ENCODE measurements around the gene ARL5C.
"Not testable (repeated sequence)": the region's sequence is repeated elsewhere in the genome, so short reads cannot be mapped to it uniquely, and the experiment has no call there.

ARL5C gene

GRCh38 chr17:39139161-39139511 lies 26.8 kb downstream of the ARL5C start:
- DNase-seq, result no peak

DNA sequence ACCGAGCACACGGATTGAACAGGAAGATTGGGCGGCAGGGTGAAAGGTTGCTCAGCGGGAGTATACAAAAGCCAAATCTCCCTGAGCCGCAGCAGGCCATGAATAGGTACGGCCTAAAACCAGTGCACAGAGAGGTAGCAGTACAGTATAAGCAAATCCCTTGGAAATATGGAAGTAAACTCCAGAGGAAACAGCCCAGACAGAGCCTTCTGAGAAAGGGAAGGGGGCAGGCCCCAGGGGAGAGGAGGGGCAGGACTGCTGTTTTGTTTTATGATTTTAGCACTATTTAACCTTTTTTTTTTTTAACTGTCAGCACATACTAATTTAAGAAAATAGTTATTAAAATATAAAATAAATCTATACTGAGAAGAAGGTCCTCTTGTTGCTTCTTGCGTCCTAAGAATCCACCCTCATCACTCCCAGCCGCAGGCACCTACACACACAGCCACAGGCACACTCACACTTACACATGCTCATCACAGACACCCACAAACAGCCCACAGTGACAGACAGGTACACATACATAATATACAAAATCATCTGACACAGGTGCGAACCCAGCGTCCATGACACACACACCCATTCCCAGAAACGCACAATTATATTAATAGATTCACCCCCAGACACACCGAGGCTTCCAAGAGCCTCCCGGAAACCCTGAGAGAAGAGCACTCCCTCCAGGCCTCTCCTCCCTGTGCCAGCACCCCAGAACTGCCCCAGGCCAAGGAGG lies 27.4 kb downstream of the ARL5C start:
- DNase-seq, result no peak

DNA sequence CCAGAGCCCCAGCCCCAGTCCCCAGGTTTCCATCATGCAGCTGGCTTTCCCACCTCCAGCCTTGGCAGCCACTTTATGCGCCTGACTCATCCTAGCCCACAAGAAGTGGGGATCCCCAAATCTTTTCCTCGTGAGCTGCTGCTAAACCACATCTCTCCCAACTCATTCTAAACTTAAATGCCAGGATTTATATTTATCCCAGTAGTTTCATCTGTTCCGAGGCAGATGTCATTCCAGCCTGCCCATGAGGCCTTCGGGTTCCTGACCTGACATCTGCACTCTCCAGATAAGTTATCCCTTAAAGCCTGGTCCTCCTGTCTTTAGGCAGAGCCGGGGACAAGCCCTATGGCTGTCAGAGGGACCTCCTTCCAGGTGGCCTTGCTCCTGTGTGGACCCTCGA lies 31.1 kb downstream of the ARL5C start:
- DNase-seq, result no peak

GRCh38 chr17:39132192-39132610 lies 33.8 kb downstream of the ARL5C start:
- no peak for DNase-seq

DNA sequence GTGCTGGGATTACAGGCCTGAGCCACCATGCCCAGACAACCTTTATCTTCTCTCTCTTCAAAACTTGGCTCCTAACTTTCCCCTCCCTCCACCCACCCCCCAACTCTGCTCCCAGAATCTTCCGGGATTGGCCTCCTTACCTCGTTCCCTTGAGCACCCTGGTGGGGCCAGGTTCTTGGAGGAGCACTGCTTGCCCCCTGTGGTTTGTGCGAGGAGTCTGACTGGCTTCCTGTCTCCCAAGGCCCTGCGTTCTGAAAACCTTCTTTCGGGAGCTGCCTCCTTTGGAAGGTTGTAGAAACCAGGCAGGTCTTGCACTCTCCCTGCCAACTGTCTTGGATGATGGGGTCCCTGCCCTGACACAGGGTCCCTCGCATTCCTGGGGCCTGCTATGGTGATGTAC lies 34.3 kb downstream of the ARL5C start:
- no peak for DNase-seq

DNA sequence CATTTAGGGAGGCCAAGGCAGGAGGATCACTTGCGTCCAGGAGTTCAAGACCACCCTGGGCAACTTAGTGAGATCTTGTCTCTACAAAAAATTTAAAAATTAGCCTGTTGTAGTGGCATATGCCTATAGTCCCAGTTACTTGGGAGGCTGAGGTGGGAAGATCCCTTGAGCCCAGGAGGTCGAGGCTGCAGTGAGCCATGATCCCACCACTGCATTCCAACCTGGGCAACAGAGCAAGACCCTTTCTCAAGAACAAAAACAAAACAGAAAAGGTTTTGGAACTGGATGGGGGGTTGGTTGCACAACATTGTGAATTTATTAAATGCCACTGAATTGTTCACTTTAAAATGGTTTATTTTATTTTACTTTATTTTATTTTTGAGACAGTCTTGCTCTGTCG lies 35.8 kb downstream of the ARL5C start:
- DNase-seq, result no peak

- DNase-seq, result not testable (repeated sequence)
These were observed 36.4 kb downstream of the ARL5C start for GRCh38 chr17:39129544-39129943.

DNA sequence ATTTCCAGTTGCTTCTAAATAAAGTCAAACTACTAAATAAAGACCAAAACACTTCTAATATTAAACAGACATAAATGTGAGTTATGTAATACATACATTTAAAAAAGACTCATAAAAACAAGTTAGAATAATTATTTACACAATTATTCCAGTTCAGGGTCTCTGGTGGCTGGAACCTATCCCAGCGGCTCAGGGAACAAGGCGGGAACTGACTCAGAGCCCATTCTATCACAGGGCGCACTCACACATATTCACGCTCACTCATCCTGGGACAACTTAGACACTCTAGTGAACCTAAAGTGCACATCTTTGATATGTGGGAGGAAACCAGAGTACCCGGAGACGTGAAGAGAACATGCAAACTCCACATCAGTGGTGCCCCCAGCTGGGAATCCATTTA lies 39.5 kb downstream of the ARL5C start:
- no peak for DNase-seq

DNA sequence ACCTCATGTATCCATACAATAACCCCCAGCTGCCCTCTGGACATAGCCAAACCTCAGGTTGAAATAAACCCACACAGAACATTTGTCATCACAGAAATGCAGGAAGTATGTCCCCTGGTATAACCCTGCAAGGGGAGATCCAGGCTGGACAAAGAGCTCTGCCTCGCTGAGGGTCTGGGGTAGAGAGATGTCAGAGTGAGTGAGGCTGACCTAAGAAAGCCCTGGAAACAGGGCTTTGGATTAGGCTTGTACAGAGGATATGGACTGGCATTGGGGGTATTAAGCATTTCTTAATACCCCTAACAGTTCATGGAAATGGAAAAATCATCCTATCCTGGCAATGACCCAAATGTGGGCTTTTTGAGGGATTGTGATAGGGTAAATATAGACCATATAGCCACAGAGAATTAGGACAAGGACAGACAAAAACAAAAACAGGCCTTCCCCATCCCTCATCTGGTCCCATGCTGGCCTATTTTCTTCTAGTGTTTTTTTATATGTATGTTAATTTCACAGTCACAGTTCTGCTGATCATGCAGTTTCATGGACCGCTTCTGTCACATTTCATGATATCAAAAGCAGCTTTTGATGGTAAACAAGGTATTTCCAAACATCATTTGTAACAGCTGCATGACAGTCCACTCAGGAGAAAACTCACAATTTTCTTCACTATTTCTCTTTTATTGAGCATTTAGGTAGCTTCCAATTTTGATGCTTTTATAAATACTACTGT lies 40.7 kb downstream of the ARL5C start:
- no peak for DNase-seq

- no peak for DNase-seq
These were observed 42.3 kb downstream of the ARL5C start for GRCh38 chr17:39123627-39124026.

DNA sequence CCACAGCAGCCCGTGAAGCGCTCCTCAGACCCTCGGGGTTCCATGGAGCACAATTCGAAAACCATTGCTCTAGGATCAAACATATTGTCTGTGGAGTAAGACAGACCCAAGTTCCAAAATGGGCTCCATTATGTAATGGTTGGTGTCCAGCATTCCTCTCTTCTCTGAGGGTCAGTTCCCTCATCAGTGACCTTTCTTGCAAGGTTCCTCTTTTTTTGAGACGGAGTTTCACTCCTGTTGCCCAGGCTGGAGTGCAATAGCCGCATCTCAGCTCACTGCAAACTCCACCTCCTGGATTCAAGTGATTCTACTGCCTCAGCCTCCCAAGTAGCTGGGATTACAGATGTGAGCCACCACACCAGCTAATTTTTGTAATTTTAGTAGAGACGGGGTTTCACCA lies 43.0 kb downstream of the ARL5C start:
- DNase-seq, result no peak

GRCh38 chr17:39121919-39122318 lies 44.0 kb downstream of the ARL5C start:
- DNase-seq, result not testable (repeated sequence)

DNA sequence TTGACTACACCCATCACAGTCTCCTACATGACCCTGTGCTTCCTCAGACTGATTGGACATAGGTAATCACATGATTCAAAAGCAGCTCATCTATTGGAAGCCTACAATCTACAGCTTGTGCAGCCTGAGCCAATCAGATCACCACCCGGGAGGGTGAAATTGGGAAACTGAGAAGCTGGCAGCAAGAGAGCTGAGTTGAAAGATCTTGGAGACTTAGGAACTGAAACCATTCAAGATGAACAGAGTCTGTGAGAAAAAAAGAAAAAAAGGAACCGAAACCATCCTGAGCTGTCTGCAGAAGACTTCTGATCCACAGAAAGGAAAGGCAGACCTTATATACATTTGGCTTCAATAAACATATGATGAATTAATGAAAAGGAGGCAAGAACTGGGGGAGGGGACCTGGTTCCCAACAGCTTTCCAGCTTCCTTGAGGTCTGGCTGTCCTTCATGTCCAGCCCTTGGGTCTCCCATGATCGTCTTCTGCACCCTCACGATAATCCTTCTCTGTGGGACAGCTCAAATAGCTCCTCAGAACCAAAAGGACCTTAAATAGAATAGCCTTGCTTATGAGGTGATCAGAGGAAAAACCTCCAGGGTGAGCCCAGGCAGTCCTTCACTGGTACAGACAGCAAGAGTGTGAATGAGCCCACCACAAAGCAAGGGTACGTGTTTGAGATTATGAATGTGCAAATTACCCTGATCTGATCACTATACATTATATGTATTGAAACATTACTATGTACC lies 47.1 kb downstream of the ARL5C start:
- DNase-seq, result no peak

GRCh38 chr17:39116224-39116623 lies 49.7 kb downstream of the ARL5C start:
- no peak for DNase-seq

DNA sequence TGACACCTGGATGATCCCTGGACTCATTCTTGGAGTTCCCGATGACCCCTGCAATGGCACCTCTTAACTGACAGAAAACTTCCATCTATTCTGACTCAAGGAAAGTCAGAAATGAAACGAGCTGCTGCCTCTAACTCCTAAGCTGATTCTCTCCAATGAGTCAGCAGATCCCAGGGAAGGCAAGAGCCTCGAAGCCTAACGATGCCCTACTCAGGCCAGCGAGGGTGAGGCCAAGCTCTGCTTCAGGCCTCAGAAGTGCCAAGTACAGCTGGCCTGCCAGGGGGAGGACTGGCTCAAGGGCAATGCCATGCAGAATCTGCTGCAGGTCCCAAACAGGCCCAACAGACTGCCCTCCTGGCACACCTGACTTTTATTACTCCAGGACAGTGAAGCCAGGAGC lies 50.8 kb downstream of the ARL5C start:
- DNase-seq, result no peak

DNA sequence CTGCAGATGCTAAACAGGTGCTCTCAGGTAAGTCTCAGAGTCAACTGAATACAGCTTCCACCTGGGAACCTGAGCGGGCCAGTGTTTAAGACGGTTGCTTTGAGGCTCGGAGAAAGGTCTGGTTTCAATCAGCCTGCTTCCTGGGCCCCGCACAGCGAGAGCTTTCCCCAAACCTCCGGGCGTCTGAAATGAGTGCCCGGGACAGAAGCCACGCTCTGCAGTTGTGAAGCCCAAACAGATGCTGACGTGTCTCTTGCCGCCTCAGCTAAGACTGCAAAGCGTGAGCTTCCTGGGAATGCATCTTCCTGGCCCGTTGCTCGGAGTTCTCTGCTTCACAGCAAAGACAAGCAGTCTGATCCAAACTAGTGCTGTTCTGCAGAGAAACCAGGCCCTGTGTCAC lies 51.2 kb downstream of the ARL5C start:
- DNase-seq, result no peak

- no peak for DNase-seq
These were observed 52.1 kb downstream of the ARL5C start for GRCh38 chr17:39113871-39114270.

GRCh38 chr17:39110435-39111136 lies 55.4 kb downstream of the ARL5C start:
- DNase-seq, result no peak

- DNase-seq, result no peak
These were observed 57.2 kb downstream of the ARL5C start for GRCh38 chr17:39108461-39109375.

GRCh38 chr17:39107973-39108372 lies 58.0 kb downstream of the ARL5C start:
- no peak for DNase-seq

DNA sequence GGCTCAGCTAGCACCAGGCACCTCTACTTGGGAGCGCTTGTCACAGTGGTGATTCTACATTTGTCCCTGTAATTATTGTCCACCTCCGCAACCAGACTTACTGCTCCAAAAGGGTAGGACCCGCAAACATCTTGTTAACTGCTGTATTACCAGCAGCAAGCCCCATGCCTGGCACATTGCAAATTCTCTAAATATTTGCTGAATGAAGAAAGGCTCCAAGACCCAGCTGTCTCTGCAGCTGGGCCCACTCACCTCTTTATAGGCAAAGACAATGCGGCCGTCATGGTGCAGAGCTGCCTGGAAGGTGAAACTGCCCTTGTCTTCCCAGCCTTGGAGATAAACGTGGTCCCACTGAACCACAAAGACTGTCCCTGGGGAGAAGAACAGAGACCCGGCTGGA lies 58.8 kb downstream of the ARL5C start:
- DNase-seq, result no peak
